Renal cortex interstitium (tissue), 15 donors: Measurements from ENCODE around the gene SUOX. TPM values are rescaled to one million over a fixed set of nuclear protein-coding genes. Genes with fewer than 3 reads are reported as not detected.

ENCODE experiments used
- DNase-seq, 11 donors: peaks; one replicate each; pipeline ENCODE4 v3.0.0-alpha.2; 2013; ENCODE audit warnings: low read depth in 9 of 11, low spot score in 4 of 11; ENCODE audit errors: extremely low read depth in 1 of 11
- long read RNA-seq, 16 experiments: transcript quantifications; one replicate each; lab custom pipeline, GENCODE V29; 2026
- polyA plus RNA-seq, 3 donors: library from polyadenylated mRNA; unstranded; fragments of 120-200 nt; gene quantifications; one replicate each; pipeline ENCODE4 v1.2.1, GENCODE V29; 2013; ENCODE audit not compliant: insufficient read length in 3 of 3

SUOX gene
- polyA plus RNA-seq = 10 to 100 TPM; 43.0 to 54.2 (median 47.8) TPM
- long read RNA-seq, donor 1, partial matches to known transcripts = 0 of 6 reads
- long read RNA-seq, donor 1, other reads (novel, unspliced or antisense) = 0 of 6 reads
- long read RNA-seq, donor 2, transcript SUOX-201 (5 exons, 2,364 nt) = major isoform, 10 of 13 reads
- long read RNA-seq, donor 2, partial matches to known transcripts = 0 of 13 reads
- long read RNA-seq, donor 2, other reads (novel, unspliced or antisense) = 0 of 13 reads
- long read RNA-seq, donor 3, transcript SUOX-201 (5 exons, 2,364 nt) = major isoform, 18 of 27 reads
- long read RNA-seq, donor 3, partial matches to known transcripts = 0 of 27 reads
- long read RNA-seq, donor 3, other reads (novel, unspliced or antisense) = 0 of 27 reads
- long read RNA-seq, donor 4, transcript SUOX-203 (3 exons, 2,860 nt) = minor isoform, 6 of 15 reads
- long read RNA-seq, donor 4, transcript SUOX-201 (5 exons, 2,364 nt) = major isoform, 8 of 15 reads
- long read RNA-seq, donor 4, partial matches to known transcripts = 0 of 15 reads
- long read RNA-seq, donor 4, other reads (novel, unspliced or antisense) = 0 of 15 reads
- long read RNA-seq, donor 5 = 0 reads
- long read RNA-seq, donor 6, partial matches to known transcripts = 0 of 6 reads
- long read RNA-seq, donor 6, other reads (novel, unspliced or antisense) = 0 of 6 reads
- long read RNA-seq, donor 7, partial matches to known transcripts = 0 of 9 reads
- long read RNA-seq, donor 7, other reads (novel, unspliced or antisense) = 0 of 9 reads
- long read RNA-seq, donor 8, transcript SUOX-201 (5 exons, 2,364 nt) = major isoform, 17 of 57 reads
- long read RNA-seq, donor 8, transcript SUOX-203 (3 exons, 2,860 nt) = minor isoform, 5 of 57 reads
- long read RNA-seq, donor 8, partial matches to known transcripts = 26 of 57 reads
- long read RNA-seq, donor 8, other reads (novel, unspliced or antisense) = 0 of 57 reads
- long read RNA-seq, donor 9, partial matches to known transcripts = 0 of 7 reads
- long read RNA-seq, donor 9, other reads (novel, unspliced or antisense) = 0 of 7 reads
- long read RNA-seq, donor 10, partial matches to known transcripts = 0 of 8 reads
- long read RNA-seq, donor 10, other reads (novel, unspliced or antisense) = 0 of 8 reads
- long read RNA-seq, donor 11, transcript SUOX-201 (5 exons, 2,364 nt) = major isoform, 8 of 14 reads
- long read RNA-seq, donor 11, partial matches to known transcripts = 0 of 14 reads
- long read RNA-seq, donor 11, other reads (novel, unspliced or antisense) = 0 of 14 reads
- long read RNA-seq, donor 12, partial matches to known transcripts = 0 of 6 reads
- long read RNA-seq, donor 12, other reads (novel, unspliced or antisense) = 0 of 6 reads
- long read RNA-seq, donor 13 = 0 reads
- long read RNA-seq, donor 14, transcript SUOX-201 (5 exons, 2,364 nt) = major isoform, 6 of 11 reads
- long read RNA-seq, donor 14, partial matches to known transcripts = 0 of 11 reads
- long read RNA-seq, donor 14, other reads (novel, unspliced or antisense) = 0 of 11 reads
- long read RNA-seq, donor 15, partial matches to known transcripts = 6 of 8 reads
- long read RNA-seq, donor 15, other reads (novel, unspliced or antisense) = 0 of 8 reads
- long read RNA-seq, donor 16, transcript SUOX-204 (6 exons, 2,394 nt) = minor isoform, 6 of 26 reads
- long read RNA-seq, donor 16, transcript SUOX-203 (3 exons, 2,860 nt) = minor isoform, 5 of 26 reads
- long read RNA-seq, donor 16, transcript SUOX-201 (5 exons, 2,364 nt) = major isoform, 11 of 26 reads
- long read RNA-seq, donor 16, partial matches to known transcripts = 0 of 26 reads
- long read RNA-seq, donor 16, other reads (novel, unspliced or antisense) = 0 of 26 reads

- peak; percentile 81 to 98 (median 94) for DNase-seq
These were observed at the start of gene SUOX for GRCh38 chr12:55996715-55997534. Gene SUOX (plus strand): TSS chr12:55997276. CDS start chr12:56002222, 4,946 bp downstream.

- no peak for DNase-seq
These were observed 41.7 kb upstream of the SUOX start for GRCh38 chr12:55955344-55955743.

DNA sequence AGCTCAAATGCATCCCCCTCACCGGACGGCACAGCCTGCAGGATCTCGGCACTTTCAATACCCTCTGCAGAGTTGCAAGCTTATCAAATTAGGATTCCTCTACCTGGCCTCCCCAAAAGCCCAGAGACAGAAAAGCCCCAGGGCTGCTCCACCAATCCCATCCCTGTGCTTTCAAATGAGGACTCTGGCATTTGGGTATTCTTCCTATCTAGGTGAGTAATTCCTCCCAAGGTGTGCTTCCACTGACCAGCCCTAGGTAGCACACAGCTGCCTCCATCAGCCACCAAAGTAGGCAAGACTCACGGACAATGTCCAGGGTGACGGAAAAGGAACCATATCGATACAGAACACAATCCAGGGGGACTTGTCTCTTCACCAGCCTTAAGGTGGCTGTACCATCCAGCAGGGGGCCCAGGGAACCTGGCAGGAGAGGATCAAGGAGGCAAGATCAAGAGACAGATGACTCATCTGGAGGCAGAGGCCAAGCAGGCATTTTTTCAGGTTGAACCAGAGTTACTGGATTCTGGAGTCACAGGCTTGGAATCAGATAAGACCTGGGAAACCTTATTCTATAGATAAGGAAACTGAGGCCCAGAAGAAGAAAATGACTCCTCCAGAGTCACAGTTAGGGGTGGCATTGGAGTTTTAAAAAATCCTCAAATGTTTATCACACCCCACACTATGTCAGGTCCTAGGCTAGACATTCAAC, 41.1 kb upstream of the SUOX start:
- DNase-seq = no peak

DNA sequence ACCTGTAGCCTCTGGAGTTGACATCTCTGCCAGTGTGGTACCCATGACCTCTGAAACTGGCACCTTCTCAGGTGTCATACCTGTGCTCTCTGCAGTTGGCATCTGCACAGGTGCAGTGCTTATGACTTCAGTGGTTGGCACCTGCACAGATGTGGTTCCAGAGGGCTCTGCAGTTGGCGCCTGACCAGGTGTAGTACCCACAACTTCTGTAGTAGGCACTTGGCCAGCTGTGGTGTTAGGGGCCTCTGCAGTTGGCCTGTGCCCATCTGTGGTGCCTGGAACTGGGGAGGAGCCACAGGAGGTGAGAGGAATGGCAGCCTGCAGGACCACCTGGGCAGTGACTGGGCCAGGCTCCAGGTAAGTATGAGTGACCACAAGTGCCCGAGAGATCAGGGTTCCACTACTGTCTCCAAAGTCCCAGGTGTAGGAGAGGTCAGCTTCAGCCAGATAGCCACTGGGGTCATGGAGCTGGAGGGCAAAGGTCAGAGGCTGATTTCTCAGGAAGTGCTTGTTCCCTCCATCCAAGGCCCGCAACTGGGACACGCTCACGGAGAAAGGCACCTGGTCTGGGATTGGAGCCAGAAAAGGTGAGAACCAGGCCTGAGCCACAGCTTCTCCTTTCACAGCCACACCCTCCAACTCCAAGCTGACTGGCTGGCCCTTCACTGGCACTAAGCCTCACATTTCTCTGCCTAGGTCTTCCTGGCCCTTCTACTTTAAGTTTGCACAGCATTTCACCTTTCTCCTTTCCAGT, 39.8 kb upstream of the SUOX start:
- no peak for DNase-seq

- DNase-seq = no peak
These were observed 33.3 kb upstream of the SUOX start for GRCh38 chr12:55963760-55964159.

DNA sequence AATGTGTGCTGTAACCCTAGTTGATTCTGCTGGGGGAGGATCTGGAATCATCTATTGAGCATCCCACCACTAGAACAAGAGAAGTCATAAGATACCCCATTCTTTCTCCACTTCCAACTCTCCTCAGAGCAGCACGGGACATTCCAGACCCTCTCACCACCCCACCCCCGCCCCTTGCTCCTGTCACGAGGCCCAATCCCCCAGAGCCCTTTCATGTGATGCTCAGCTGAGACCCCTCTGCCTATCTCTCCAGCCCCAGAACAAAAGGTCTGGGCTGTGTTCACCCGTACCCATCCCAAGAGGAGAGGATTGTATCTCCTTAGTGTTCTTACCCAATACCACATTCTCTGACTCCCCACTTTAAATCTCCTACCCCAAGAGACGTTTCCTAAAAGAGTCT, 31.8 kb upstream of the SUOX start:
- no peak for DNase-seq

GRCh38 chr12:55965941-55966407, 31.1 kb upstream of the SUOX start, which contains the start of gene PMEL:
Gene PMEL (minus strand): TSS chr12:55966042. CDS start chr12:55966011, 31 bp downstream.
- peak in 3 of 11 donors; percentile 16 to 28 (median 27) for DNase-seq

GRCh38 chr12:55966408-55967281, 30.4 kb upstream of the SUOX start, which contains the start of gene CDK2:
Gene CDK2 (plus strand): TSS chr12:55966830. CDS start chr12:55967009, 179 bp downstream.
- DNase-seq = peak in 10 of 11 donors; percentile 79 to 88 (median 84)

GRCh38 chr12:55969356-55969755, 27.7 kb upstream of the SUOX start:
- no peak for DNase-seq

GRCh38 chr12:55970775-55971174, 26.3 kb upstream of the SUOX start:
- DNase-seq = no peak

- no peak for DNase-seq
These were observed 25.0 kb upstream of the SUOX start for GRCh38 chr12:55972042-55972441.

DNA sequence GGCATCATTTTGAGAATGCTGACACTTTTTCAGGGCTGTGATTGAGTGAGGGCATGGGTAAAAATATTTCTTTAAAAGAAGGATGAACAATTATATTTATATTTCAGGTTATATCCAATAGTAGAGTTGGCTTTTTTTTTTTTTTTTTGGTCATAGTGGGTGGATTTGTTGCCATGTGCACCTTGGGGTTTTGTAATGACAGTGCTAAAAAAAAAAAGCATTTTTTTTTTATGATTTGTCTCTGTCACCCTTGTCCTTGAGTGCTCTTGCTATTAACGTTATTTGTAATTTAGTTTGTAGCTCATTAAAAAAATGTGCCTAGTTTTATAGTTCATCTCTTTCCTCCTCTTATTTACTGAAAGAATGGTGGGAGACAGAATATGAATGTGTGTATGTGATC, 24.6 kb upstream of the SUOX start:
- DNase-seq = no peak

DNA sequence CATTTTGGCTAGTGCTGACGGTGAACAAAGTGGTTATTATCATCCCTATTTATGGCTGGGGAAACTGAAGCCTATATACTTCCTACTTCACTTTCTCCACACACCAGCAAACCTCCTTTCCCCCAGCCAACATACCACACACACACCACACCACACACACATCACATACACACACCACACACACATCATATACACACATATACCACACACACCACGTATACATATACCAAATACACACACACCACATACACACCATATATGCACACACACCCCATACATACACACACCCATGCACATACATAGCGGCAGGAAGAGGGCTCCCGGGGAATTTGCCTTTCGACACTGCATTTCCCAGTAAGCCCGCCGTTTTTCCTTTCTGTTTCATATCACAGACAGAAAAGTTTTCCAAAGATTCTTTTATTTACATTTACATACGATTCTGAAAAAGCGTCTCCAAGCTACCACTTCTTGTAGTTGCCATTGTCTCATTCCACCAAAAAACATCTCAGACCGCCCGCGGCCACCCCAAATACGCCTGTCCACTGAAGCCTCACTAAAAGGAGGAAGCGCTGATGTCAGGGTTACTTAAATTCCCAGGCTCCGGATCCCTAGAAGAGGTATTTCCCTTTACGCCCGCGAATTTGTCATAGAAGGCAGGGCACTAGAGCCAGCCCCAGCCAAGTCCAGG, 24.0 kb upstream of the SUOX start:
- no peak for DNase-seq
